Neuronal stem cell (in vitro differentiated cells): ENCODE results near the gene KDSR.

ENCODE experiments used
- DNase-seq: peaks from one replicate; pipeline ENCODE4 v3.0.0-alpha.2; 2013; ENCODE audit warnings: low spot score
- H2AFZ ChIP-seq: one replicate; pipeline ENCODE4 v1.6.1; 2013; ENCODE audit warnings: mild to moderate bottlenecking, low read length, inconsistent platforms
- H2AK5ac ChIP-seq: 2 replicates; pipeline ENCODE4 v1.6.1; 2013; ENCODE audit warnings: low read depth, mild to moderate bottlenecking, inconsistent platforms, low read length, moderate library complexity, mixed read lengths
- H2BK120ac ChIP-seq: 2 replicates; pipeline ENCODE4 v1.6.1; 2013; ENCODE audit warnings: low read depth, mild to moderate bottlenecking, inconsistent platforms, low read length, moderate library complexity, mixed read lengths
- H2BK12ac ChIP-seq: one replicate; pipeline ENCODE4 v1.6.1; 2013; ENCODE audit warnings: low read length, inconsistent platforms
- H2BK15ac ChIP-seq: 2 replicates; pipeline ENCODE4 v1.6.1; 2013; ENCODE audit warnings: mild to moderate bottlenecking, low read length, inconsistent platforms, mixed read lengths
- H2BK5ac ChIP-seq: one replicate; pipeline ENCODE4 v1.6.1; 2013; ENCODE audit warnings: inconsistent platforms, mild to moderate bottlenecking, low read length, moderate library complexity
- H3K14ac ChIP-seq: one replicate; pipeline ENCODE4 v1.6.1; 2013; ENCODE audit warnings: low read length, inconsistent platforms
- H3K18ac ChIP-seq: 2 replicates; pipeline ENCODE4 v1.6.1; 2013; ENCODE audit warnings: low read length, inconsistent platforms
- H3K23ac ChIP-seq: 2 replicates; pipeline ENCODE4 v1.6.1; 2013; ENCODE audit warnings: low read depth, mild to moderate bottlenecking, mixed read lengths, low read length, inconsistent platforms; ENCODE audit not compliant: poor library complexity
- H3K27ac ChIP-seq: replicated peaks from 3 replicates; pipeline ENCODE4 v1.5.1; 2013; ENCODE audit warnings: low read length, inconsistent platforms
- H3K27me3 ChIP-seq, 3 experiments: 2 replicates each; pipeline ENCODE4 v1.6.1; 2013; ENCODE audit warnings: low read length in 3 of 3, mild to moderate bottlenecking in 2 of 3, inconsistent platforms in 1 of 3, low read depth in 1 of 3, mixed read lengths in 1 of 3, moderate library complexity in 1 of 3; ENCODE audit not compliant: control insufficient read depth in 3 of 3, insufficient read depth in 3 of 3
- H3K36me3 ChIP-seq, 2 donors: replicated peaks in 1 of 2; 2 replicates each; pipeline ENCODE4 v1.6.1; 2013; ENCODE audit warnings: low read length in 2 of 2; ENCODE audit not compliant: control insufficient read depth in 2 of 2, insufficient read depth in 2 of 2
- H3K4ac ChIP-seq: 2 replicates; pipeline ENCODE4 v1.6.1; 2013; ENCODE audit warnings: inconsistent platforms, mild to moderate bottlenecking, low read length, moderate library complexity
- H3K4me1 ChIP-seq, 2 donors: 1 replicate in 1 of 2; 2 replicates in 1 of 2; pipeline ENCODE4 v1.6.1; 2013; ENCODE audit warnings: low read length in 2 of 2, low read depth in 1 of 2; ENCODE audit not compliant: control insufficient read depth in 2 of 2, insufficient read depth in 1 of 2
- H3K4me2 ChIP-seq: one replicate; pipeline ENCODE4 v1.6.1; 2013; ENCODE audit warnings: mild to moderate bottlenecking, low read length, inconsistent platforms; ENCODE audit not compliant: insufficient read depth, poor library complexity, severe bottlenecking
- H3K4me3 ChIP-seq, 2 donors: 2 replicates each; pipeline ENCODE4 v1.5.1; 2013; ENCODE audit warnings: low read length in 2 of 2, mild to moderate bottlenecking in 2 of 2, inconsistent platforms in 1 of 2, moderate library complexity in 1 of 2
- H3K79me1 ChIP-seq: one replicate; pipeline ENCODE4 v1.6.1; 2013; ENCODE audit warnings: low read depth, mild to moderate bottlenecking, inconsistent platforms, low read length, moderate library complexity
- H3K9ac ChIP-seq: one replicate; pipeline ENCODE4 v1.6.1; 2013; ENCODE audit warnings: mild to moderate bottlenecking, low read depth, low read length, inconsistent platforms; ENCODE audit not compliant: poor library complexity
- H3K9me3 ChIP-seq, 2 donors: replicated peaks in 1 of 2; 2 replicates each; pipeline versions ENCODE3 to v1.6.1; 2013; ENCODE audit warnings: low read length in 2 of 2, mild to moderate bottlenecking in 2 of 2, inconsistent platforms in 1 of 2, low read depth in 1 of 2, mixed read lengths in 1 of 2, moderate library complexity in 1 of 2; ENCODE audit not compliant: control insufficient read depth in 2 of 2, insufficient read depth in 1 of 2
- H4K8ac ChIP-seq: one replicate; pipeline ENCODE4 v1.6.1; 2013; ENCODE audit warnings: low read depth, mild to moderate bottlenecking, inconsistent platforms, low read length, moderate library complexity
- H4K91ac ChIP-seq: one replicate; pipeline ENCODE4 v1.6.1; 2013; ENCODE audit warnings: low read length, low read depth, mild to moderate bottlenecking, inconsistent platforms; ENCODE audit not compliant: poor library complexity
- WGBS, 2 donors: extraction: QIAGEN DNeasy Blood & Tissue Kit; methylation state at CpG; one replicate each; pipeline ENCODE4 v1.1.7; 2013; ENCODE audit warnings: missing lambda C conversion rate in 2 of 2, mixed read lengths in 1 of 2; ENCODE audit not compliant: insufficient read length in 2 of 2, insufficient replicate concordance in 1 of 2; ENCODE audit errors: extremely low coverage in 2 of 2; 5-methylcytosine and 5-hydroxymethylcytosine counted together

Gene KDSR

GRCh38 chr18:63299837-63300745, 66.9 kb downstream of the KDSR start:
- H3K79me1 ChIP-seq = no peaks in the 10 kb centered on the region
- H3K4me2 ChIP-seq = no peak overlapping the region
- no peak overlapping the region for H3K4ac ChIP-seq
- no peak overlapping the region for H3K27ac ChIP-seq
- no CpG with 5 or more reads among the region's 5 CpGs for WGBS, 2 donors
- no peaks in the 10 kb centered on the region for H3K9me3 ChIP-seq
- no peak overlapping the region for H4K91ac ChIP-seq
- H4K8ac ChIP-seq = no peak overlapping the region
- no peak overlapping the region for H3K4me3 ChIP-seq
- no peak overlapping the region for H2BK5ac ChIP-seq
- no peak overlapping the region for H2BK15ac ChIP-seq
- no peak overlapping the region for H2BK120ac ChIP-seq
- no peak overlapping the region for H2AK5ac ChIP-seq
- no peak for DNase-seq
- H2BK12ac ChIP-seq = no peak overlapping the region
- H3K27me3 ChIP-seq = no peaks in the 10 kb centered on the region
- H3K14ac ChIP-seq = no peak overlapping the region
- peaks cover 4 to 10% of the 10 kb centered on the region in 2 donors for H3K4me1 ChIP-seq
- peak overlapping the region; percentile 47 for H2AFZ ChIP-seq
- H3K9ac ChIP-seq = no peak overlapping the region
- no peak overlapping the region for H3K23ac ChIP-seq
- peaks cover 0 to 12% of the 10 kb centered on the region in 2 donors for H3K36me3 ChIP-seq
- no peak overlapping the region for H3K18ac ChIP-seq

DNA sequence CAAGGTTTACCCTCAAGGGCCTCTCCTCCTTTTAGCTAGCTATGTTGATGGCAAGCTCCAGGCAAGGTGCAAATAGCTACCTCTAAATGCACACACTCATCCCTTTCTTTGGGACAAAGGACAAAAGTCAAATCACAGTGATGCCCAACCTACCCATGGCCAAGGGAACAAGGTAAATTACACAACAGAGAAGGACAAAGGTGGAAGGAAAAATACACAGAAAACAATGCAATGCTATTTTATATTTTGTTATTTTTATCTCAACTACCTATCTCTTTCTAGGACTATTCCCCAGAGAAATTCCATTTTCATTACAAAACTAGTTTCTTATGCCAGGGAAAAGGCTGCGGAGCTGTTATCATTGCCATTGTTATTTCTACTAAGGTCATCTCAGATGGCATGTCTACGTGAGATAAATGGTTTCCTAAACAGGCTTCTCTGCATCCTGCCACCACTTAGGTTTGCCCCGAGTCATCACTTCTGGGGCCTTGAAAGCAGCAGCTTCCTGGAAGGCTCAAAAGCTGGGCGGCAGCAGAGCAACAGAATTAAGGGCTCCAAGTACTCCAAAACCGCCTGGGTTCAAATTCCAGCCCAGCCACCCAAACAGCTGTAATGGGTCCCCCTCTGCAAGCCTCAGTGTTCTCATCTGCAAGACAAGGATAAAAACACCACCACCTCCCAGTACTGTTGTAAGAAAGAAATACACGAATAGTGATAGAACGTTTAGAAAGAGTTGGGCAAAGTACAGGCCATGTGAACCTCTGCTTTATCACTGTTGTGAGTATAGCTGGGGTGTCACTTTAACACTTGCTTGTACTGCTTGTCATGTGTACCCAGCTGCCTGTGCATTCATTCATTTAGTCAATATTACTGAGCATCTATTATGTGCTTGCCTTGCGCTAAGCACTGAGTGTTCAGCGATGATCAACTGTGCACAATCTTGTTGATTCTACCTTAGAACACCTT, 68.3 kb downstream of the KDSR start:
- H3K36me3 ChIP-seq = peaks cover 0 to 16% of the 10 kb centered on the region in 2 donors
- no peak overlapping the region for H3K4me2 ChIP-seq
- H3K27me3 ChIP-seq = no peaks in the 10 kb centered on the region
- H2BK120ac ChIP-seq = no peak overlapping the region
- no peak overlapping the region for H3K4ac ChIP-seq
- no peak overlapping the region for H2BK12ac ChIP-seq
- H2BK15ac ChIP-seq = no peak overlapping the region
- no peak overlapping the region for H3K4me3 ChIP-seq
- no peak for DNase-seq
- H3K23ac ChIP-seq = no peak overlapping the region
- WGBS, 2 donors = no CpG with 5 or more reads among the region's 9 CpGs
- no peak overlapping the region for H2AK5ac ChIP-seq
- no peak overlapping the region for H4K91ac ChIP-seq
- no peak overlapping the region for H3K14ac ChIP-seq
- H2BK5ac ChIP-seq = no peak overlapping the region
- H3K9me3 ChIP-seq = no peaks in the 10 kb centered on the region
- H3K9ac ChIP-seq = no peak overlapping the region
- no peaks in the 10 kb centered on the region for H3K79me1 ChIP-seq
- H3K27ac ChIP-seq = no peak overlapping the region
- H2AFZ ChIP-seq = no peak overlapping the region
- peaks cover 1 to 10% of the 10 kb centered on the region in 2 donors for H3K4me1 ChIP-seq
- no peak overlapping the region for H3K18ac ChIP-seq
- H4K8ac ChIP-seq = no peak overlapping the region

GRCh38 chr18:63297687-63298399, 69.2 kb downstream of the KDSR start:
- H3K79me1 ChIP-seq = no peaks in the 10 kb centered on the region
- H2BK12ac ChIP-seq = no peak overlapping the region
- H3K9me3 ChIP-seq = no peaks in the 10 kb centered on the region
- no peak overlapping the region for H3K4me3 ChIP-seq
- peaks cover 0 to 23% of the 10 kb centered on the region in 2 donors for H3K36me3 ChIP-seq
- H2AFZ ChIP-seq = no peak overlapping the region
- H2BK15ac ChIP-seq = no peak overlapping the region
- no peak overlapping the region for H3K4ac ChIP-seq
- no peak overlapping the region for H3K9ac ChIP-seq
- no peak for DNase-seq
- H3K4me2 ChIP-seq = no peak overlapping the region
- no peak overlapping the region for H2BK5ac ChIP-seq
- H2AK5ac ChIP-seq = no peak overlapping the region
- H3K27ac ChIP-seq = no peak overlapping the region
- H3K27me3 ChIP-seq = no peaks in the 10 kb centered on the region
- H3K4me1 ChIP-seq = peaks cover 3 to 10% of the 10 kb centered on the region in 2 donors
- H3K14ac ChIP-seq = no peak overlapping the region
- no peak overlapping the region for H3K23ac ChIP-seq
- H4K91ac ChIP-seq = no peak overlapping the region
- no CpG with 5 or more reads among the region's 16 CpGs for WGBS, 2 donors
- no peak overlapping the region for H4K8ac ChIP-seq
- no peak overlapping the region for H3K18ac ChIP-seq
- no peak overlapping the region for H2BK120ac ChIP-seq
